ENCODE data around the gene SLC25A39. TPM values are rescaled to one million over a fixed set of nuclear protein-coding genes. Genes with fewer than 3 reads are reported as not detected.

The SLC25A39 gene
- total and polyA plus RNA-seq, 9 of the 15 experiments (the other 6 are each of a cell fraction or from before 2014, with no cell fraction given) = 4.8 to 267 (median 140) TPM

GRCh38 chr17:44326861-44327444 lies 2.3 kb upstream of the SLC25A39 start (continued):
- TF ChIP-seq MGA (IDR thresholded peaks at IDR 0.05) = peak; percentile 92
- no peak for TF ChIP-seq NFRKB (IDR thresholded peaks at IDR 0.05; ENCODE audit: low read depth)
- TF ChIP-seq CHCHD3 (CRISPR knock-in tag; IDR thresholded peaks at IDR 0.05) = no peak
- no peak for TF ChIP-seq KHSRP (IDR thresholded peaks at IDR 0.05)
- peak; percentile 36; the same call in 1 of the 2 replicates for TF ChIP-seq CREB1 (IDR thresholded peaks at IDR 0.05)
- peak; percentile 46; the same call in 1 of the 2 replicates for TF ChIP-seq CREB1 (CRISPR knock-in tag; IDR thresholded peaks at IDR 0.05)
- TF ChIP-seq DPF2 (IDR thresholded peaks at IDR 0.05) = no peak
- no peak for TF ChIP-seq PTTG1 (tag; IDR thresholded peaks at IDR 0.05; ENCODE audit: low read depth)
- TF ChIP-seq PATZ1 (CRISPR knock-in tag; IDR thresholded peaks at IDR 0.05; ENCODE audit: borderline replicate concordance) = no peak
- no peak for TF ChIP-seq SRSF1 (IDR thresholded peaks at IDR 0.05; ENCODE audit: low read depth, low read length)
- no peak for TF ChIP-seq SMAD1 (IDR thresholded peaks at IDR 0.05; ENCODE audit: low read depth, low read length, partially characterized antibody)
- TF ChIP-seq ERF (CRISPR knock-in tag; IDR thresholded peaks at IDR 0.05) = no peak
- TF ChIP-seq SNAPC5 (CRISPR knock-in tag; IDR thresholded peaks at IDR 0.05) = no peak
- TF ChIP-seq MAX (CRISPR knock-in tag; IDR thresholded peaks at IDR 0.05) = peak; percentile 97
- TF ChIP-seq KDM1A (IDR thresholded peaks at IDR 0.05) = peak; percentile 28 to 58; a peak in 2 of 4 replicates
- TF ChIP-seq ELF2 (CRISPR knock-in tag; IDR thresholded peaks at IDR 0.05) = no peak
- TF ChIP-seq ZNF77 (CRISPR knock-in tag; IDR thresholded peaks at IDR 0.05) = no peak
